Stimulated activated CD4-positive, alpha-beta T cell treated with anti-CD3 and anti-CD28 coated beads, Interleukin-15, amount 100 ng/mL, for 48 hours (primary cell): ENCODE data around the gene PDLIM4.

Experiments
- DNase-seq, 2 donors: peaks; one replicate each; pipeline ENCODE4 v3.0.0-alpha.2; 2020; ENCODE audit warnings: low read depth in 2 of 2

The PDLIM4 gene

GRCh38 chr5:132305420-132305819 is 47.9 kb downstream of the PDLIM4 start:
- no peak for DNase-seq

GRCh38 chr5:132308701-132309100 is 51.2 kb downstream of the PDLIM4 start:
- no peak for DNase-seq

- no peak for DNase-seq
These were observed 52.2 kb downstream of the PDLIM4 start for GRCh38 chr5:132309679-132310078.

GRCh38 chr5:132310141-132310834 is 52.8 kb downstream of the PDLIM4 start:
- no peak for DNase-seq

- no peak for DNase-seq
These were observed 55.9 kb downstream of the PDLIM4 start for GRCh38 chr5:132313366-132313765.

- DNase-seq, result no peak
These were observed 56.5 kb downstream of the PDLIM4 start for GRCh38 chr5:132313961-132314432.

- no peak for DNase-seq
These were observed 58.1 kb downstream of the PDLIM4 start for GRCh38 chr5:132315529-132316067.

GRCh38 chr5:132319975-132320374 is 62.5 kb downstream of the PDLIM4 start:
- no peak for DNase-seq

- DNase-seq, result no peak
These were observed 63.7 kb downstream of the PDLIM4 start for GRCh38 chr5:132321109-132321721.

GRCh38 chr5:132322266-132322665 is 64.8 kb downstream of the PDLIM4 start:
- no peak for DNase-seq
